ENCODE measurements around the gene CEP20. TPM values are rescaled to one million over a fixed set of nuclear protein-coding genes. Genes with fewer than 3 reads are reported as not detected.

The CEP20 gene
- total RNA-seq, 1 donor from 2014 or later = 7.6 TPM

DNA sequence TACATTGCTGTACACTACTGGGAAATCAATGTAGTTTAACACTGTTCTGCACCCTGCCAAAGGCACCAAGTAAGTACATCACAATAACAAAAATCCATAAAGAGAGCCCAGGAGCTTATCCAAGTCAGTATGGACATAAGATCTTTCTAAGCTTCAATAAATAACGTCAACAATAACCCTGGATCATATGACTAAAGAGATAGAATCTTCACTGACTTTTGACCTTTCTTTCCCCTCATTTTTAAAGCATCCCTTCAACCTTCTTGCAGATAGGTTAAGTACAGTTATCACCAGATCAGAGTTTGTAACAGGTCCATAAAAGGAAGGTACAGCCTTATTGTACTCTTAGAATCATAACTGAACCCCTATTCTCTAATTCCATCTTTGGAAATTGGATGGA lies 2.3 kb downstream of the CEP20 start:
- H3K9me3 ChIP-seq = no peaks in the 10 kb centered on the region
- no peak overlapping the region for H3K27ac ChIP-seq
- TF ChIP-seq, protein P1, sequence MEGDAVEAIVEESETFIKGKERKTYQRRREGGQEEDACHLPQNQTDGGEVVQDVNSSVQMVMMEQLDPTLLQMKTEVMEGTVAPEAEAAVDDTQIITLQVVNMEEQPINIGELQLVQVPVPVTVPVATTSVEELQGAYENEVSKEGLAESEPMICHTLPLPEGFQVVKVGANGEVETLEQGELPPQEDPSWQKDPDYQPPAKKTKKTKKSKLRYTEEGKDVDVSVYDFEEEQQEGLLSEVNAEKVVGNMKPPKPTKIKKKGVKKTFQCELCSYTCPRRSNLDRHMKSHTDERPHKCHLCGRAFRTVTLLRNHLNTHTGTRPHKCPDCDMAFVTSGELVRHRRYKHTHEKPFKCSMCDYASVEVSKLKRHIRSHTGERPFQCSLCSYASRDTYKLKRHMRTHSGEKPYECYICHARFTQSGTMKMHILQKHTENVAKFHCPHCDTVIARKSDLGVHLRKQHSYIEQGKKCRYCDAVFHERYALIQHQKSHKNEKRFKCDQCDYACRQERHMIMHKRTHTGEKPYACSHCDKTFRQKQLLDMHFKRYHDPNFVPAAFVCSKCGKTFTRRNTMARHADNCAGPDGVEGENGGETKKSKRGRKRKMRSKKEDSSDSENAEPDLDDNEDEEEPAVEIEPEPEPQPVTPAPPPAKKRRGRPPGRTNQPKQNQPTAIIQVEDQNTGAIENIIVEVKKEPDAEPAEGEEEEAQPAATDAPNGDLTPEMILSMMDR (IDR thresholded peaks at IDR 0.05) = no peak
- H3K36me3 ChIP-seq = peaks cover 11 to 15% of the 10 kb centered on the region in 2 donors
- H3K27me3 ChIP-seq = no peaks in the 10 kb centered on the region
- peaks cover 0 to 11% of the 10 kb centered on the region in 2 donors for H3K4me1 ChIP-seq
- H3K4me3 ChIP-seq = no peak overlapping the region
- intact Hi-C loops (cut with DNase I) = loop anchor here (5.0 kb wide), 1 partner anchor 236 kb away; no protein-coding TSS in a partner anchor
- no peak for DNase-seq (ENCODE audit: low spot score in 2 of 2)

- peaks cover 0 to 11% of the 10 kb centered on the region in 2 donors for H3K4me1 ChIP-seq
- TF ChIP-seq, protein P1 (IDR thresholded peaks at IDR 0.05) = no peak
- no peaks in the 10 kb centered on the region for H3K27me3 ChIP-seq
- no peaks in the 10 kb centered on the region for H3K9me3 ChIP-seq
- intact Hi-C loops (cut with DNase I) = loop anchor here (5.0 kb wide), 1 partner anchor 237 kb away; no protein-coding TSS in a partner anchor
- DNase-seq (ENCODE audit: low spot score in 2 of 2) = no peak
- H3K4me3 ChIP-seq = no peak overlapping the region
- H3K36me3 ChIP-seq = peaks cover 11 to 15% of the 10 kb centered on the region in 2 donors
- H3K27ac ChIP-seq = no peak overlapping the region
These were observed 2.8 kb downstream of the CEP20 start for GRCh38 chr16:15885560-15886001.

GRCh38 chr16:15882563-15882962 lies 5.8 kb downstream of the CEP20 start:
- intact Hi-C loops (cut with DNase I) = no loop called here
- H3K9me3 ChIP-seq = no peaks in the 10 kb centered on the region

DNA sequence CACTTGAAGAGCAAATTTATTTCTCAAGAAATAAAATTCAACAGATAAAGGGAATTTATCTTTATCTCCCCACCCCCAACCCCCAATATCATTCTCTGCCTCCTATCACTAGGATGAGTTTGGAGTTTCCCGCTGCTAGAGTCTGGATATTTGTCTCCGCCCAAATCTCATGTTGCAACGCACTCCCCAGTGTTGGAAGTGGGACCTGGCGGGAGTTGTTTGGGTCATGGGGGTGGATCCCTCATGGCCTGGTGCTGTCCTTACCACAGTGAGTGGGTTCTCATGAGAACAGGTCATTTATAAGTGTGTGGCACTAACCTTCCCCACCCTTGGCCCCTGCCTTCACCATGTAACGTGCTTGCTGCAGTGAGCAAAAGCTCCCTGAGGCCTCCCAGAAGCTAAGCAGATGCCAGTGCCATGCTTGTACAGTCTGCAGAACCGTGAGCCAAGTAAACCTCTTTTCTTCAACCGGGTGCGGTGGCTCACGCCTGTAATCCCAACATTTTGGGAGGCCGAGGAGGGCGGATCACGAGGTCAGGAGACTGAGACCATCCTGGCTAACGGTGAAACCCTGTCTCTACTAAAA lies 6.5 kb downstream of the CEP20 start:
- Histone ChIP-seq H3K4me1 (peaks cover 0 to 10% of the 10 kb centered on the region in 2 donors), H3K36me3 (peaks cover 18 to 33% of the 10 kb centered on the region in 2 donors), H3K27ac (no peak overlapping the region), H3K4me3 (no peak overlapping the region), H3K27me3 (no peaks in the 10 kb centered on the region), H3K9me3 (no peaks in the 10 kb centered on the region)
- no peak for DNase-seq (ENCODE audit: low spot score in 2 of 2)
- intact Hi-C loops (cut with DNase I) = no loop called here
- TF ChIP-seq, protein P1 (IDR thresholded peaks at IDR 0.05) = no peak

More at GRCh38 chr16:15882563-15882962, 5.8 kb downstream of the CEP20 start:
- peaks cover 0 to 10% of the 10 kb centered on the region in 2 donors for H3K4me1 ChIP-seq
- no peak for DNase-seq (ENCODE audit: low spot score in 2 of 2)
- no peak overlapping the region for H3K27ac ChIP-seq
- peaks cover 17 to 29% of the 10 kb centered on the region in 2 donors for H3K36me3 ChIP-seq
- TF ChIP-seq, protein P1 (IDR thresholded peaks at IDR 0.05) = no peak
- no peak overlapping the region for H3K4me3 ChIP-seq
- no peaks in the 10 kb centered on the region for H3K27me3 ChIP-seq

- Histone ChIP-seq H3K27me3 (no peaks in the 10 kb centered on the region), H3K27ac (no peak overlapping the region), H3K4me3 (no peak overlapping the region), H3K9me3 (no peaks in the 10 kb centered on the region), H3K4me1 (peaks cover 0 to 5% of the 10 kb centered on the region in 2 donors), H3K36me3 (peaks cover 18 to 33% of the 10 kb centered on the region in 2 donors)
- TF ChIP-seq, protein P1 (IDR thresholded peaks at IDR 0.05) = no peak
- intact Hi-C loops (cut with DNase I) = no loop called here
- no peak for DNase-seq (ENCODE audit: low spot score in 2 of 2)
These were observed 7.7 kb downstream of the CEP20 start for GRCh38 chr16:15880434-15881308.
